Measurements from ENCODE around the gene ENOX1.

The ENOX1 gene

DNA sequence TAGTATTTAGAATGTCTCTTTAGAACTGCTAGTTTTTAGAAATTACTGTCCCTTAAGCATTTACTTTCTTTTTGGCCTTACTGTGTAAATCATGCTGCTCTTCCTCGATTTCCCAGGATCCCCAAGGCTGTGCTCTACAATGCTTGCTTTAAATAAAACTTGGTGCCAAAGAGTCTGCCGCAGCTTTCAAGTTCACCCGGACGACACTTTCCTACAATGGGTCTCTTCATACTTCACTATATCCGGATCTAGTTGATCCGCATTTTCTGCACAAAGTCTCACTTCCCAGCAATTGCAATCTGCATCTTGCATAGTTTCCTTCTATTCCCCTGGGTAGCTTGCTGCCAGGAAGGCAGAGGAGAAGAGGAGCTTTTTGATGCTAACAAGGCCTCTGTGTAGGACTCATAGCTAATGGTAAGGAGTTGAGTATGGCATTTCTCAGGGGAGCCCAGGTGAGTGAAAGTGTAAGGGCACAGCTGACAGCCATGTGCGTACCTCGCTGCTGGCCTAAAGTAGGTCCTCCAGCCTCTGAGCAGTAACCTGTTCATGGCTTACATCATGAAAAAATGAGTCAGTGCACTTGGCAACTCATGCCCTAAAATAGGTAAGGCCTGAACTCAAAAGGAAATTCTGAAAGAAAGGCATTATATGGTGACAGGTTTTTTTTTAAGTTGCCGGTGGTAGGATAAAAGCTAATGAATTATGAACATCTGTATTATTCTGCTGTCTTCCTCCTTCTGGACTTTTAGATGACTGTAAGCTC, 101.6 kb downstream of the ENOX1 start:
- no peak overlapping the region for H3K4me3 ChIP-seq (ENCODE audit: low read depth, low read length)
- DNase-seq (ENCODE audit: low read depth), result no peak
- TF ChIP-seq, protein P1, sequence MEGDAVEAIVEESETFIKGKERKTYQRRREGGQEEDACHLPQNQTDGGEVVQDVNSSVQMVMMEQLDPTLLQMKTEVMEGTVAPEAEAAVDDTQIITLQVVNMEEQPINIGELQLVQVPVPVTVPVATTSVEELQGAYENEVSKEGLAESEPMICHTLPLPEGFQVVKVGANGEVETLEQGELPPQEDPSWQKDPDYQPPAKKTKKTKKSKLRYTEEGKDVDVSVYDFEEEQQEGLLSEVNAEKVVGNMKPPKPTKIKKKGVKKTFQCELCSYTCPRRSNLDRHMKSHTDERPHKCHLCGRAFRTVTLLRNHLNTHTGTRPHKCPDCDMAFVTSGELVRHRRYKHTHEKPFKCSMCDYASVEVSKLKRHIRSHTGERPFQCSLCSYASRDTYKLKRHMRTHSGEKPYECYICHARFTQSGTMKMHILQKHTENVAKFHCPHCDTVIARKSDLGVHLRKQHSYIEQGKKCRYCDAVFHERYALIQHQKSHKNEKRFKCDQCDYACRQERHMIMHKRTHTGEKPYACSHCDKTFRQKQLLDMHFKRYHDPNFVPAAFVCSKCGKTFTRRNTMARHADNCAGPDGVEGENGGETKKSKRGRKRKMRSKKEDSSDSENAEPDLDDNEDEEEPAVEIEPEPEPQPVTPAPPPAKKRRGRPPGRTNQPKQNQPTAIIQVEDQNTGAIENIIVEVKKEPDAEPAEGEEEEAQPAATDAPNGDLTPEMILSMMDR (IDR thresholded peaks at IDR 0.05; ENCODE audit: low read depth, low read length, missing control alignments), result no peak

DNA sequence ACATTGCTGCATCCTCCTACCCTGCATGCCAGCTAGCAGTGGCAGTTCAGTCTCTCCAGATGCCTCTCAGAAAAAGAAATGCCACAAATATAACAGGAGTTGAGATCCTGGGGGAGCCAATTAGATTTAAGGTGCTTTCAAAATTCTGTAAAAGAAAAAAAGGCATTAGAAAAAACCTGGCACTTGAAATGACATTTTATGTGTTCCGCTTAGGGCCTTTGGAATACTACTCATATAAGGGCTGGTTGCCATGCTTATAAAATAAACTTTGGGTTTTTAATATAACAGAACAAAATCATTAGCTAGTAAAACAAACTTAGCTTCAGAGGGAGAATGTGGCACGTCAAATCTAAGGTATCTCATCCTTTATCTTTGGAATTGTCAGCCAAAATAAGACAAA, 104.1 kb downstream of the ENOX1 start:
- TF ChIP-seq, protein P1 (IDR thresholded peaks at IDR 0.05; ENCODE audit: low read depth, low read length, missing control alignments), result no peak
- no peak overlapping the region for H3K4me3 ChIP-seq (ENCODE audit: low read depth, low read length)
- no peak for DNase-seq (ENCODE audit: low read depth)

DNA sequence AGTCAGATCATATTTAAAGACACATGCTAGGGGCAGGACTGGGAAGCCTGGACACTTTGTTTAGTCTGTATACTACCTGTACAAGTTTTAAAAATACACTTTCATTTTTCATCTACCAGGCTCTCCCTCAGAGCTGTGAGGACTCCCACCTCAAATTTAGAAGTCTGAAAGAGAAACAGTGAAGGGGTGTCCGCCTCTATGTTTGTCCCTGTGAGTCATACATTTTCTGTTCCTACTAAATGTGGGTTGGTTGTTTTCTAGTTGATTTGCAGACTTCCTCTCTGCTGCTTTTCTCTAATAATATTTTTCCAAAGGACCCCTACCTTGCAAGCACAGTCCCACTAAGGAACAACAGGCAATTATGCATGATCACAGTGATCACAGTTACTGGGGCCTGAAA, 110.5 kb downstream of the ENOX1 start:
- peak; percentile 50 for DNase-seq (ENCODE audit: low read depth)
- H3K4me3 ChIP-seq (ENCODE audit: low read depth, low read length), result no peak overlapping the region
- TF ChIP-seq, protein P1 (IDR thresholded peaks at IDR 0.05; ENCODE audit: low read depth, low read length, missing control alignments), result no peak

DNA sequence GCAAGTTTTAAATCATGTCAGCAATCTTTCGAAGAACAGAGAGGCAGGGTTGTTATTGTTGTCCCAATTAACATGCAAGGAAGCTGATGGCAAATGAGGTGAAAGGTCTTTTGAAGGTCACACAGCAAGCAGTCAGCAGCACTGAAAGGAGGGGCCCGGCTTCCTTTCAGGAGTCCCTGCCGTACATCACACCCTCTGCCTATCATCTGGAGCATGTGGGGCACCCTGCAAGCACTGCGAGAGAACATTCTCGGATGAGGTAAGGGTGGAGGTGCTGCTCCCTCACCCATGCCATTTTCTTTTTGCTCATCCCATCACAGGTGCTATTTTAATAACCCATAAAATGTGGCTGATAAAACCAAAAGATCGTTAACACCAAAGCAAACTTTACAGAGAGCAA, 111.2 kb downstream of the ENOX1 start:
- no peak overlapping the region for H3K4me3 ChIP-seq (ENCODE audit: low read depth, low read length)
- no peak for DNase-seq (ENCODE audit: low read depth)
- TF ChIP-seq, protein P1 (IDR thresholded peaks at IDR 0.05; ENCODE audit: low read depth, low read length, missing control alignments), result no peak

DNA sequence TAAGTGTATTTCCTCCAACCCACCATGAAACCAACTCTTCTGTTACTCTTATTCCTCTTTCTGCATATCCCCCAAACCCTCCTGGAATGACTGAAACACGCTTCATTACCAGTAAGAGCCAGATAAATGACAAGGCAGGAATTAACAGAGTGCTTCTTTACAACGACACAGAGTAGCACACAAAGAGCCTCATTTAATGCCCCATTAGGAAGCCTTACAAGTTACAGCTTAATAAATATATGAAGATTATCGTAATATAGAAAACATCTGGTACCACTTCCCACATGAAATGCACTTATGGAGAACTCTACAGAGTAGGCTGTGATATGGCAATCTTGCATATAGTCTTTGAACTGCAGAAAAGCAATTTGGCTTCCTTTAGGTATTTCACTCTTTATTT, 116.8 kb downstream of the ENOX1 start:
- DNase-seq (ENCODE audit: low read depth), result no peak
- no peak overlapping the region for H3K4me3 ChIP-seq (ENCODE audit: low read depth, low read length)
- TF ChIP-seq, protein P1 (IDR thresholded peaks at IDR 0.05; ENCODE audit: low read depth, low read length, missing control alignments), result no peak

DNA sequence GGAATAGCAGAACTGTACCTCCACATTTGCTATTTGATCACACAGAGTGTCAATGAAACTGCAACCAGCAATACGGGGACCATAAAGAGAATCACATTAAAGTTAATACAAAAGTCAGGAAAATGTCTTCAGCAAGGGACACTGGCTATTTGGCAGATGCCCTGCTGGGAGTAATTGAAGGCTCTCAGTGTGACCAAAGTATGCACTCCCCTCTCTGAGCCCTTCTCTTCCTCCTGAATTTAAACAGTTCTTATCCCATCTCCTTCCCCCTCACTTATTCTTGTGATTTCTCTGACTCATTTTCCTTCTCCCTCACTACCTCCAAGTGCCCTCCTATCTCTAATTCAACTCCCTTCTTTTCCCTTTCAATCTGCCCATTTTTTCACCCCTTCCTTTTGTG, 117.7 kb downstream of the ENOX1 start:
- no peak for DNase-seq (ENCODE audit: low read depth)
- TF ChIP-seq, protein P1 (IDR thresholded peaks at IDR 0.05; ENCODE audit: low read depth, low read length, missing control alignments), result no peak
- no peak overlapping the region for H3K4me3 ChIP-seq (ENCODE audit: low read depth, low read length)

DNA sequence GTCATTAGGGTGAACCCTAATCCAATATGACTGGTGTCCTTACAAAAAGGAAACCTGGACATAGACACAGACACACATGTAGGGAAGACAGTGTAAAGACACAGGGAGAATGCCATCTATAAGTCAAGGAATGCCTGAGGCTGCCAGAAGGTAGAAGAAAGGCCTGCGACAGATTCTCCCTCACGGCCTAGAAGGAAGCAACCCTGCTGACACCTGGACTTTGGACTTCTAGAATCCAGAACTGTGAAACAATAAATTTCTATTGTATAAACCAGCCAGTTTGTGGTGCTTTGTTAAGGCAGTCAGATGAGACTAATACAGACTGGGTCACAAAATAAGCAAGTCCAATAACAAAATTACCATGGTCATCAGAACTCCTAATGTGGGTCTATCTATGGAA, 120.4 kb downstream of the ENOX1 start:
- no peak overlapping the region for H3K4me3 ChIP-seq (ENCODE audit: low read depth, low read length)
- TF ChIP-seq, protein P1 (IDR thresholded peaks at IDR 0.05; ENCODE audit: low read depth, low read length, missing control alignments), result no peak
- DNase-seq (ENCODE audit: low read depth), result no peak

Data from GM12864 (cell line).